GM12878 (cell line): ENCODE results near the gene PTK7. TPM values are rescaled to one million over a fixed set of nuclear protein-coding genes. Genes with fewer than 3 reads are reported as not detected.

ENCODE experiments used
- ATF7 ChIP-seq: fragments of 450-650 bp; IDR thresholded peaks from 2 replicates; pipeline ENCODE4 v1.6.1; 2016; ENCODE audit warnings: low read depth, mild to moderate bottlenecking
- CHD2 ChIP-seq: IDR thresholded peaks from 2 replicates; pipeline ENCODE4 v1.6.1; 2011; ENCODE audit warnings: low read depth, low read length, improper control_type of control experiment, borderline replicate concordance
- GATAD2B ChIP-seq: fragments of 450-650 bp; conservative IDR thresholded peaks from 2 replicates; pipeline ENCODE4 v1.6.1; 2017; ENCODE audit warnings: low read depth, mild to moderate bottlenecking, moderate library complexity
- HDAC2 ChIP-seq: fragments of 200-600 bp; sonication (generic); IDR thresholded peaks from 2 replicates; pipeline ENCODE4 v1.6.1; 2017
- JUNB ChIP-seq: IDR thresholded peaks from 2 replicates; pipeline ENCODE4 v1.6.1; 2016; ENCODE audit warnings: antibody characterized with exemption, mild to moderate bottlenecking
- KLF5 ChIP-seq: fragments of 450-650 bp; IDR thresholded peaks from 2 replicates; pipeline ENCODE4 v1.6.1; 2014; ENCODE audit warnings: mild to moderate bottlenecking; ENCODE audit not compliant: partially characterized antibody
- LARP7 ChIP-seq: fragments of 450-650 bp; IDR thresholded peaks from 2 replicates; pipeline ENCODE4 v1.6.1; 2017; ENCODE audit warnings: mild to moderate bottlenecking
- NR2C1 ChIP-seq: fragments of 450-650 bp; IDR thresholded peaks from 2 replicates; pipeline ENCODE4 v1.6.1; 2017; ENCODE audit warnings: antibody characterized with exemption, mild to moderate bottlenecking, moderate library complexity
- NR2F1 ChIP-seq: fragments of 450-650 bp; conservative IDR thresholded peaks from 2 replicates; pipeline ENCODE4 v1.6.1; 2017; ENCODE audit warnings: mild to moderate bottlenecking
- RUNX3 ChIP-seq: IDR thresholded peaks from 2 replicates; pipeline ENCODE4 v1.6.1; 2012; ENCODE audit warnings: low read length, inconsistent platforms
- SMAD1 ChIP-seq: fragments of 450-650 bp; IDR thresholded peaks from 2 replicates; pipeline ENCODE4 v1.6.1; 2018; ENCODE audit warnings: mild to moderate bottlenecking, low read depth; ENCODE audit not compliant: partially characterized antibody
- SMAD5 ChIP-seq: IDR thresholded peaks from 2 replicates; pipeline ENCODE4 v1.6.1; 2016; ENCODE audit warnings: antibody characterized with exemption, low read depth
- SUPT20H ChIP-seq: IDR thresholded peaks from 2 replicates; pipeline ENCODE4 v1.6.1; 2011; ENCODE audit warnings: low read depth, mild to moderate bottlenecking, low read length, moderate library complexity, borderline replicate concordance; ENCODE audit not compliant: control insufficient read depth
- TAF1 ChIP-seq: IDR thresholded peaks from 2 replicates; pipeline ENCODE4 v1.6.1; 2011; ENCODE audit warnings: mild to moderate bottlenecking, low read depth, low read length, borderline replicate concordance
- TBL1XR1 ChIP-seq: IDR thresholded peaks from 2 replicates; pipeline ENCODE4 v1.6.1; 2012; ENCODE audit warnings: low read depth, low read length, improper control_type of control experiment
- ZNF207 ChIP-seq: fragments of 450-650 bp; IDR thresholded peaks from 2 replicates; pipeline ENCODE4 v1.6.1; 2014; ENCODE audit warnings: antibody characterized with exemption, mild to moderate bottlenecking, borderline replicate concordance
- ZNF274 ChIP-seq: IDR thresholded peaks from one replicate; pipeline ENCODE4 v1.8.0; 2011; ENCODE audit not compliant: insufficient read length, insufficient read depth
- polyA plus RNA-seq, 11 experiments: library from polyadenylated mRNA; depleted of rRNA in 4 of 11; unstranded in 6 of 11; stranded (reverse) in 5 of 11; fragments of >200 nt; fragmentation: Nextera tagmentation in 4 of 11; fragmentation: Illumina TruSeq in 1 of 11; extraction: Ambion mirVana in 4 of 11; extraction: Trizol in 1 of 11; gene quantifications; 1 replicate in 1 of 11; 2 replicates in 10 of 11; pipeline versions ENCODE4 v1.2.1 to v1.2.3, GENCODE V29; 2011 to 2016; ENCODE audit warnings: inconsistent platforms in 2 of 11, missing spikeins in 2 of 11, low read depth in 1 of 11
- total RNA-seq, 4 experiments: library from RNA; depleted of rRNA in 3 of 4; stranded (reverse); fragments of >200 nt in 3 of 4; fragmentation: Illumina TruSeq in 1 of 4; extraction: Trizol in 1 of 4; gene quantifications; 2 replicates each; pipeline versions ENCODE4 v1.2.1 to v1.2.3, GENCODE V29; 2013 to 2021
- TF ChIP-seq, protein P1 (sequence below): fragments of 450-650 bp; IDR thresholded peaks from 2 replicates; pipeline ENCODE4 v1.6.1; 2017; ENCODE audit warnings: mild to moderate bottlenecking
- TF ChIP-seq, protein P2 (sequence below): IDR thresholded peaks from 2 replicates; pipeline ENCODE4 v1.6.1; 2012; ENCODE audit warnings: mild to moderate bottlenecking, low read depth, low read length

Gene PTK7
- total and polyA plus RNA-seq, 10 of the 15 experiments (the other 5 are each of a cell fraction or from before 2014, with no cell fraction given): 0.18 to 14.4 (median 3.3) TPM; not detected in 1

DNA sequence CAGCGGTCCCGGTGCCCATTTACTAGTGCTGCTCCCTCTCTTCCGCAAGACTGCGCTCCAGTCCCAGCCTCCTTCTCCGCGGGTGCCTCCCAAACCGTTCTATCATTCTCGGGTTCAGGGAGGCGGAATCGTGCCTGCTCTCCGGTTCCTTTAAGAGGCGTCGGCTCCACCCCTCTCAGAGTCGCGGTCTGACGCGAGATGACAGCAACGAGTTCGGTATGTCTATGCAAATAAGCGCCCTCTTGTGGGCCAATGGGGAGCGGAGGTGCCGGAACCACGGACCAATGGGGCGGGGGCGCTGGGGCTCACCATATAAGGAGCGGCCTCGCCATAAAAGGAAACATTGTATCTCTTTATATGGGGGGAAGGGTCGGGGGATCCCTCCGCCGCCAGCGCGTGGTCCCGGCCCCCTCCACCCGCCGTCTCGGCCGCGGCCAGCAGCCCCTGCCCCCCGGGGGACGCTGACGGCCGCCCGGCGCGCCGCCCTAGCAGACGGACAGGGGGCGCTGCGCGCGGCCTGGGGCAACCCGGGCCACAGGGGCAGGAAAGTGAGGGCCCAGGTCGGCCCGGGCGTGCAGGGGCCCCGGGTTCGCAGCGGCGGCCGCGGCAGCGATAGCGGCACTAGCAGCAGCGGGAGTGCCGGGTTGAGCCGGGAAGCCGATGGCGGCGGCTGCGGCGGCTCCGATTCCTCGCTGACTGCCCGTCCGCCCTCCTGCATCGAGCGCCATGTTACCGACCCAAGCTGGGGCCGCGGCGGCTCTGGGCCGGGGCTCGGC, 95.0 kb downstream of the PTK7 start, which contains the start of gene SRF (continued):
- TF ChIP-seq SMAD1 (no peak), ZNF274 (no peak), HDAC2 (no peak), TAF1 (peak; percentile 74; the same call in 1 of the 2 replicates), CHD2 (peak; percentile 80; the same call in 1 of the 2 replicates), RUNX3 (peak; percentile 32; the same call in 1 of the 2 replicates), SMAD5 (peak; percentile 68; the same call in 1 of the 2 replicates), LARP7 (peak; percentile 88; the same call in 1 of the 2 replicates), TBL1XR1 (peak; percentile 64; the same call in 1 of the 2 replicates), ZNF207 (0 out of 2 replicates have a peak, but pooled peaks have one; percentile 60), ATF7 (peak; percentile 67; the same call in 1 of the 2 replicates), KLF5 (peak; percentile 57), SUPT20H (no peak), NR2F1 (peak; percentile 84), NR2C1 (no peak; the same call in 1 of the 2 replicates), GATAD2B (peak; percentile 89), JUNB (no peak)
- TF ChIP-seq, protein P1, sequence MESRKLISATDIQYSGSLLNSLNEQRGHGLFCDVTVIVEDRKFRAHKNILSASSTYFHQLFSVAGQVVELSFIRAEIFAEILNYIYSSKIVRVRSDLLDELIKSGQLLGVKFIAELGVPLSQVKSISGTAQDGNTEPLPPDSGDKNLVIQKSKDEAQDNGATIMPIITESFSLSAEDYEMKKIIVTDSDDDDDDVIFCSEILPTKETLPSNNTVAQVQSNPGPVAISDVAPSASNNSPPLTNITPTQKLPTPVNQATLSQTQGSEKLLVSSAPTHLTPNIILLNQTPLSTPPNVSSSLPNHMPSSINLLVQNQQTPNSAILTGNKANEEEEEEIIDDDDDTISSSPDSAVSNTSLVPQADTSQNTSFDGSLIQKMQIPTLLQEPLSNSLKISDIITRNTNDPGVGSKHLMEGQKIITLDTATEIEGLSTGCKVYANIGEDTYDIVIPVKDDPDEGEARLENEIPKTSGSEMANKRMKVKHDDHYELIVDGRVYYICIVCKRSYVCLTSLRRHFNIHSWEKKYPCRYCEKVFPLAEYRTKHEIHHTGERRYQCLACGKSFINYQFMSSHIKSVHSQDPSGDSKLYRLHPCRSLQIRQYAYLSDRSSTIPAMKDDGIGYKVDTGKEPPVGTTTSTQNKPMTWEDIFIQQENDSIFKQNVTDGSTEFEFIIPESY: peak; percentile 26; the same call in 1 of the 2 replicates
- TF ChIP-seq, protein P2, sequence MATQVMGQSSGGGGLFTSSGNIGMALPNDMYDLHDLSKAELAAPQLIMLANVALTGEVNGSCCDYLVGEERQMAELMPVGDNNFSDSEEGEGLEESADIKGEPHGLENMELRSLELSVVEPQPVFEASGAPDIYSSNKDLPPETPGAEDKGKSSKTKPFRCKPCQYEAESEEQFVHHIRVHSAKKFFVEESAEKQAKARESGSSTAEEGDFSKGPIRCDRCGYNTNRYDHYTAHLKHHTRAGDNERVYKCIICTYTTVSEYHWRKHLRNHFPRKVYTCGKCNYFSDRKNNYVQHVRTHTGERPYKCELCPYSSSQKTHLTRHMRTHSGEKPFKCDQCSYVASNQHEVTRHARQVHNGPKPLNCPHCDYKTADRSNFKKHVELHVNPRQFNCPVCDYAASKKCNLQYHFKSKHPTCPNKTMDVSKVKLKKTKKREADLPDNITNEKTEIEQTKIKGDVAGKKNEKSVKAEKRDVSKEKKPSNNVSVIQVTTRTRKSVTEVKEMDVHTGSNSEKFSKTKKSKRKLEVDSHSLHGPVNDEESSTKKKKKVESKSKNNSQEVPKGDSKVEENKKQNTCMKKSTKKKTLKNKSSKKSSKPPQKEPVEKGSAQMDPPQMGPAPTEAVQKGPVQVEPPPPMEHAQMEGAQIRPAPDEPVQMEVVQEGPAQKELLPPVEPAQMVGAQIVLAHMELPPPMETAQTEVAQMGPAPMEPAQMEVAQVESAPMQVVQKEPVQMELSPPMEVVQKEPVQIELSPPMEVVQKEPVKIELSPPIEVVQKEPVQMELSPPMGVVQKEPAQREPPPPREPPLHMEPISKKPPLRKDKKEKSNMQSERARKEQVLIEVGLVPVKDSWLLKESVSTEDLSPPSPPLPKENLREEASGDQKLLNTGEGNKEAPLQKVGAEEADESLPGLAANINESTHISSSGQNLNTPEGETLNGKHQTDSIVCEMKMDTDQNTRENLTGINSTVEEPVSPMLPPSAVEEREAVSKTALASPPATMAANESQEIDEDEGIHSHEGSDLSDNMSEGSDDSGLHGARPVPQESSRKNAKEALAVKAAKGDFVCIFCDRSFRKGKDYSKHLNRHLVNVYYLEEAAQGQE: no peak
